ENCODE measurements around the gene PSMC2. TPM values are rescaled to one million over a fixed set of nuclear protein-coding genes. Genes with fewer than 3 reads are reported as not detected.

PSMC2 gene
- total and polyA plus RNA-seq, 2 experiments from 2014 or later, result 107 to 131 TPM

DNA sequence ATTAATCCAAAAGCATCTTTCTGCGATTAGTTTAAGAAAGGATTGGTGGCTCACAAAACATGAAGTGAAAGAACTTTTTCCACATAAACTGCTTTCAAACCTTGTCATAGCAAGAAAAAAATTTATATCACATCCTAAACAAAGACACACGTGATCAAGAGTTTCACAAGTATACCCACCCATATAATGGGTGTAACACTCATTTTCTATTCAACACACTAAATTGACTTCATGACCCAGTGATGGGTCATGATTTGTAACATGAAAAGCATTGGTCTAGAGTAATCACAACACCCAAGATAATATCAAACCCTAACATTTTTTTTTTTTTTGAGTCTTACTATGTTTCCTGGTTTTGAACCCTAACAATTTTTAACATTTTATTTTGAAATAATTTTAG is 32.6 kb upstream of the PSMC2 start:
- Mint-ChIP-seq H3K9me3 (no peaks in the 10 kb centered on the region), H3K36me3 (ENCODE audit: low read depth) (peaks cover 99% of the 10 kb centered on the region), H3K27me3 (ENCODE audit: insufficient read depth, low read depth, poor library complexity) (no peaks in the 10 kb centered on the region), H3K4me3 (no peak overlapping the region), H3K27ac (no peak overlapping the region), H3K4me1 (no peaks in the 10 kb centered on the region)
- Histone ChIP-seq H3K9me2 (ENCODE audit: insufficient read depth) (no peaks in the 10 kb centered on the region), H3K4me3 (no peak overlapping the region), H3K79me2 (replicated peaks; ENCODE audit: insufficient read depth) (peaks cover 2% of the 10 kb centered on the region; the same call in 1 of the 2 replicates), H3K4me1 (ENCODE audit: insufficient read depth) (no peaks in the 10 kb centered on the region), H3F3A (replicated peaks; ENCODE audit: low read depth) (no peaks in the 10 kb centered on the region), H4K20me1 (replicated peaks; ENCODE audit: insufficient read depth) (peaks cover 21% of the 10 kb centered on the region), H3K27ac (ENCODE audit: low read depth) (no peak overlapping the region), H3K36me3 (ENCODE audit: insufficient read depth) (peaks cover 93% of the 10 kb centered on the region), H3K27me3 (ENCODE audit: insufficient read depth) (no peaks in the 10 kb centered on the region), H3K4me2 (no peak overlapping the region), H2AFZ (no peak overlapping the region)
- TF ChIP-seq CREB1 (CRISPR knock-in tag; IDR thresholded peaks at IDR 0.05; ENCODE audit: low read depth), result no peak
- TF ChIP-seq ZNF331 (CRISPR knock-in tag; IDR thresholded peaks at IDR 0.05; ENCODE audit: low read depth), result no peak
- no peak for TF ChIP-seq ZNF114 (CRISPR knock-in tag; IDR thresholded peaks at IDR 0.05)
- TF ChIP-seq, protein P1, sequence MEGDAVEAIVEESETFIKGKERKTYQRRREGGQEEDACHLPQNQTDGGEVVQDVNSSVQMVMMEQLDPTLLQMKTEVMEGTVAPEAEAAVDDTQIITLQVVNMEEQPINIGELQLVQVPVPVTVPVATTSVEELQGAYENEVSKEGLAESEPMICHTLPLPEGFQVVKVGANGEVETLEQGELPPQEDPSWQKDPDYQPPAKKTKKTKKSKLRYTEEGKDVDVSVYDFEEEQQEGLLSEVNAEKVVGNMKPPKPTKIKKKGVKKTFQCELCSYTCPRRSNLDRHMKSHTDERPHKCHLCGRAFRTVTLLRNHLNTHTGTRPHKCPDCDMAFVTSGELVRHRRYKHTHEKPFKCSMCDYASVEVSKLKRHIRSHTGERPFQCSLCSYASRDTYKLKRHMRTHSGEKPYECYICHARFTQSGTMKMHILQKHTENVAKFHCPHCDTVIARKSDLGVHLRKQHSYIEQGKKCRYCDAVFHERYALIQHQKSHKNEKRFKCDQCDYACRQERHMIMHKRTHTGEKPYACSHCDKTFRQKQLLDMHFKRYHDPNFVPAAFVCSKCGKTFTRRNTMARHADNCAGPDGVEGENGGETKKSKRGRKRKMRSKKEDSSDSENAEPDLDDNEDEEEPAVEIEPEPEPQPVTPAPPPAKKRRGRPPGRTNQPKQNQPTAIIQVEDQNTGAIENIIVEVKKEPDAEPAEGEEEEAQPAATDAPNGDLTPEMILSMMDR (conservative IDR thresholded peaks at IDR 0.05; ENCODE audit: low read depth in 2 of 2), result no peak
- no peak for TF ChIP-seq NANOG (IDR thresholded peaks at IDR 0.05; ENCODE audit: borderline replicate concordance)
- TF ChIP-seq JUNB (IDR thresholded peaks at IDR 0.05; ENCODE audit: unreplicated experiment), result no peak
- no peak for TF ChIP-seq EZH2phosphoT487 (IDR thresholded peaks at IDR 0.05; ENCODE audit: unreplicated experiment)
- TF ChIP-seq, protein P2, sequence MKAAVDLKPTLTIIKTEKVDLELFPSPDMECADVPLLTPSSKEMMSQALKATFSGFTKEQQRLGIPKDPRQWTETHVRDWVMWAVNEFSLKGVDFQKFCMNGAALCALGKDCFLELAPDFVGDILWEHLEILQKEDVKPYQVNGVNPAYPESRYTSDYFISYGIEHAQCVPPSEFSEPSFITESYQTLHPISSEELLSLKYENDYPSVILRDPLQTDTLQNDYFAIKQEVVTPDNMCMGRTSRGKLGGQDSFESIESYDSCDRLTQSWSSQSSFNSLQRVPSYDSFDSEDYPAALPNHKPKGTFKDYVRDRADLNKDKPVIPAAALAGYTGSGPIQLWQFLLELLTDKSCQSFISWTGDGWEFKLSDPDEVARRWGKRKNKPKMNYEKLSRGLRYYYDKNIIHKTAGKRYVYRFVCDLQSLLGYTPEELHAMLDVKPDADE (IDR thresholded peaks at IDR 0.05), result no peak
- TF ChIP-seq, protein P3, sequence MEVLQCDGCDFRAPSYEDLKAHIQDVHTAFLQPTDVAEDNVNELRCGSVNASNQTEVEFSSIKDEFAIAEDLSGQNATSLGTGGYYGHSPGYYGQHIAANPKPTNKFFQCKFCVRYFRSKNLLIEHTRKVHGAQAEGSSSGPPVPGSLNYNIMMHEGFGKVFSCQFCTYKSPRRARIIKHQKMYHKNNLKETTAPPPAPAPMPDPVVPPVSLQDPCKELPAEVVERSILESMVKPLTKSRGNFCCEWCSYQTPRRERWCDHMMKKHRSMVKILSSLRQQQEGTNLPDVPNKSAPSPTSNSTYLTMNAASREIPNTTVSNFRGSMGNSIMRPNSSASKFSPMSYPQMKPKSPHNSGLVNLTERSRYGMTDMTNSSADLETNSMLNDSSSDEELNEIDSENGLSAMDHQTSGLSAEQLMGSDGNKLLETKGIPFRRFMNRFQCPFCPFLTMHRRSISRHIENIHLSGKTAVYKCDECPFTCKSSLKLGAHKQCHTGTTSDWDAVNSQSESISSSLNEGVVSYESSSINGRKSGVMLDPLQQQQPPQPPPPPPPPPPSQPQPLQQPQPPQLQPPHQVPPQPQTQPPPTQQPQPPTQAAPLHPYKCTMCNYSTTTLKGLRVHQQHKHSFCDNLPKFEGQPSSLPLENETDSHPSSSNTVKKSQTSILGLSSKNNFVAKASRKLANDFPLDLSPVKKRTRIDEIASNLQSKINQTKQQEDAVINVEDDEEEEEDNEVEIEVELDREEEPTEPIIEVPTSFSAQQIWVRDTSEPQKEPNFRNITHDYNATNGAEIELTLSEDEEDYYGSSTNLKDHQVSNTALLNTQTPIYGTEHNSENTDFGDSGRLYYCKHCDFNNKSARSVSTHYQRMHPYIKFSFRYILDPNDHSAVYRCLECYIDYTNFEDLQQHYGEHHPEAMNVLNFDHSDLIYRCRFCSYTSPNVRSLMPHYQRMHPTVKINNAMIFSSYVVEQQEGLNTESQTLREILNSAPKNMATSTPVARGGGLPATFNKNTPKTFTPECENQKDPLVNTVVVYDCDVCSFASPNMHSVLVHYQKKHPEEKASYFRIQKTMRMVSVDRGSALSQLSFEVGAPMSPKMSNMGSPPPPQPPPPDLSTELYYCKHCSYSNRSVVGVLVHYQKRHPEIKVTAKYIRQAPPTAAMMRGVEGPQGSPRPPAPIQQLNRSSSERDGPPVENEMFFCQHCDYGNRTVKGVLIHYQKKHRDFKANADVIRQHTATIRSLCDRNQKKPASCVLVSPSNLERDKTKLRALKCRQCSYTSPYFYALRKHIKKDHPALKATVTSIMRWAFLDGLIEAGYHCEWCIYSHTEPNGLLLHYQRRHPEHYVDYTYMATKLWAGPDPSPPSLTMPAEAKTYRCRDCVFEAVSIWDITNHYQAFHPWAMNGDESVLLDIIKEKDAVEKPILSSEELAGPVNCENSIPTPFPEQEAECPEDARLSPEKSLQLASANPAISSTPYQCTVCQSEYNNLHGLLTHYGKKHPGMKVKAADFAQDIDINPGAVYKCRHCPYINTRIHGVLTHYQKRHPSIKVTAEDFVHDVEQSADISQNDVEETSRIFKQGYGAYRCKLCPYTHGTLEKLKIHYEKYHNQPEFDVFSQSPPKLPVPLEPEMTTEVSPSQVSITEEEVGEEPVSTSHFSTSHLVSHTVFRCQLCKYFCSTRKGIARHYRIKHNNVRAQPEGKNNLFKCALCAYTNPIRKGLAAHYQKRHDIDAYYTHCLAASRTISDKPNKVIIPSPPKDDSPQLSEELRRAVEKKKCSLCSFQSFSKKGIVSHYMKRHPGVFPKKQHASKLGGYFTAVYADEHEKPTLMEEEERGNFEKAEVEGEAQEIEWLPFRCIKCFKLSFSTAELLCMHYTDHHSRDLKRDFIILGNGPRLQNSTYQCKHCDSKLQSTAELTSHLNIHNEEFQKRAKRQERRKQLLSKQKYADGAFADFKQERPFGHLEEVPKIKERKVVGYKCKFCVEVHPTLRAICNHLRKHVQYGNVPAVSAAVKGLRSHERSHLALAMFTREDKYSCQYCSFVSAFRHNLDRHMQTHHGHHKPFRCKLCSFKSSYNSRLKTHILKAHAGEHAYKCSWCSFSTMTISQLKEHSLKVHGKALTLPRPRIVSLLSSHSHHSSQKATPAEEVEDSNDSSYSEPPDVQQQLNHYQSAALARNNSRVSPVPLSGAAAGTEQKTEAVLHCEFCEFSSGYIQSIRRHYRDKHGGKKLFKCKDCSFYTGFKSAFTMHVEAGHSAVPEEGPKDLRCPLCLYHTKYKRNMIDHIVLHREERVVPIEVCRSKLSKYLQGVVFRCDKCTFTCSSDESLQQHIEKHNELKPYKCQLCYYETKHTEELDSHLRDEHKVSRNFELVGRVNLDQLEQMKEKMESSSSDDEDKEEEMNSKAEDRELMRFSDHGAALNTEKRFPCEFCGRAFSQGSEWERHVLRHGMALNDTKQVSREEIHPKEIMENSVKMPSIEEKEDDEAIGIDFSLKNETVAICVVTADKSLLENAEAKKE (CRISPR knock-in tag; IDR thresholded peaks at IDR 0.05), result no peak
- no peak for TF ChIP-seq STAT1 (IDR thresholded peaks at IDR 0.05; ENCODE audit: unreplicated experiment)
- no peak for TF ChIP-seq EZH2 (IDR thresholded peaks at IDR 0.05; ENCODE audit: low read depth, unreplicated experiment)
- TF ChIP-seq, protein P4, sequence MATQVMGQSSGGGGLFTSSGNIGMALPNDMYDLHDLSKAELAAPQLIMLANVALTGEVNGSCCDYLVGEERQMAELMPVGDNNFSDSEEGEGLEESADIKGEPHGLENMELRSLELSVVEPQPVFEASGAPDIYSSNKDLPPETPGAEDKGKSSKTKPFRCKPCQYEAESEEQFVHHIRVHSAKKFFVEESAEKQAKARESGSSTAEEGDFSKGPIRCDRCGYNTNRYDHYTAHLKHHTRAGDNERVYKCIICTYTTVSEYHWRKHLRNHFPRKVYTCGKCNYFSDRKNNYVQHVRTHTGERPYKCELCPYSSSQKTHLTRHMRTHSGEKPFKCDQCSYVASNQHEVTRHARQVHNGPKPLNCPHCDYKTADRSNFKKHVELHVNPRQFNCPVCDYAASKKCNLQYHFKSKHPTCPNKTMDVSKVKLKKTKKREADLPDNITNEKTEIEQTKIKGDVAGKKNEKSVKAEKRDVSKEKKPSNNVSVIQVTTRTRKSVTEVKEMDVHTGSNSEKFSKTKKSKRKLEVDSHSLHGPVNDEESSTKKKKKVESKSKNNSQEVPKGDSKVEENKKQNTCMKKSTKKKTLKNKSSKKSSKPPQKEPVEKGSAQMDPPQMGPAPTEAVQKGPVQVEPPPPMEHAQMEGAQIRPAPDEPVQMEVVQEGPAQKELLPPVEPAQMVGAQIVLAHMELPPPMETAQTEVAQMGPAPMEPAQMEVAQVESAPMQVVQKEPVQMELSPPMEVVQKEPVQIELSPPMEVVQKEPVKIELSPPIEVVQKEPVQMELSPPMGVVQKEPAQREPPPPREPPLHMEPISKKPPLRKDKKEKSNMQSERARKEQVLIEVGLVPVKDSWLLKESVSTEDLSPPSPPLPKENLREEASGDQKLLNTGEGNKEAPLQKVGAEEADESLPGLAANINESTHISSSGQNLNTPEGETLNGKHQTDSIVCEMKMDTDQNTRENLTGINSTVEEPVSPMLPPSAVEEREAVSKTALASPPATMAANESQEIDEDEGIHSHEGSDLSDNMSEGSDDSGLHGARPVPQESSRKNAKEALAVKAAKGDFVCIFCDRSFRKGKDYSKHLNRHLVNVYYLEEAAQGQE (IDR thresholded peaks at IDR 0.05; ENCODE audit: unreplicated experiment), result no peak
- TF ChIP-seq POLR2AphosphoS5 (IDR thresholded peaks at IDR 0.05; ENCODE audit: low read depth), result no peak
- DNase-seq (ENCODE audit: low spot score) (no peak), ATAC-seq (no peak)

Measured in GM23338 (cell line).